ENCODE data around the gene TCL1B.

TCL1B gene

GRCh38 chr14:95667249-95667693, 19.0 kb upstream of the TCL1B start:
- no peak for DNase-seq

- DNase-seq: no peak
These were observed 17.9 kb upstream of the TCL1B start for GRCh38 chr14:95668235-95668772.

DNA sequence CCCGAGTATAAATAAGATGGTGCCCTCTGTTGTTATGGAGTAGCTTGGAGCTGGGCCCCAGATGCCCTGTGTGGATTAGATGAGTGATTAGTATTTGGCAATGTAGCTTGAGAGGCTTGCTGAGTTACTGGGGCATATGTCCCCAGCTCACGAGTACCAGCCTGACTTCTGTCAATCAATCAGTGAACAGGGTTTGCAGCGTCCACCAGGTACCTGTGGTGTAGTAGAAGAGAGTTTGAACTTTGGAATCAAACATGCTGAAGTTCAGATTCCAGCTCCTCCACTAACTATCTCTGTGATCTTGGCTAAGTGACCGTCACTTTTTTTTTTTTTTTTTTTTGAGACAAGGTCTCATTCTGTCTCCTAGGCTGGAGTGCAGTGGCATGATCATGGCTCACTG, 11.6 kb upstream of the TCL1B start:
- DNase-seq: no peak

- DNase-seq: no peak
These were observed 10.7 kb upstream of the TCL1B start for GRCh38 chr14:95675486-95675885.

DNA sequence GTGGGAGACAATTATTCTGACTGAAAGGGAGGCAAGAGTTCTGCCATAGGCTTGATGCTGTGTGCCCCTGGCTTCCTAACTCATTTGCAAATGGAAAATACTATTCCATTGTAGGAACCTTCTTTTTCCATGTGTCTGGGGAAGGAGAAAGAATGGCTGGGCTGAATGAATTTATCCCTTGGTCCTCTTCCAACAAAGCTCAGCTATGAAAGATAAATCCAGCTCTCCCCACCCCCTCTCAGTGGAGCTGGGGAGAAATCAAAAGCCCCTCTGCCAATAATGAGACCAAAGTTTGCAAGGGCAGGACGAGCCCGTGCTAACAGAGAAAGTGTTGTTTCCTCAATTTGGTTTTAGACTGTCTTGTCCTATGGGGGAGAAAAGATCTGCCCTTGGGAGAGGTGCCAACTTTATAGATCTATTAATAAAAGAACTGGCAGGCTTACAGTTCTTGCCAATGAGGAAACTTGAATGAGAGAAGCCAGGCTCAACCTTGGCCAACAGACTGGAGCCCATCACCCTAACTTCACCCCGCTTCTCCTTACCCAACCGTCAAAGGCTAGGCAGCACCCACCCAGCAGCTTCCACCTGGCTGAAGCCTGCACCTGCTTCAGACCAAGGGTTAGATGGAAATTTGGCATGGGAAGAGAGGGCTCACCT, 8.9 kb upstream of the TCL1B start:
- DNase-seq: no peak

DNA sequence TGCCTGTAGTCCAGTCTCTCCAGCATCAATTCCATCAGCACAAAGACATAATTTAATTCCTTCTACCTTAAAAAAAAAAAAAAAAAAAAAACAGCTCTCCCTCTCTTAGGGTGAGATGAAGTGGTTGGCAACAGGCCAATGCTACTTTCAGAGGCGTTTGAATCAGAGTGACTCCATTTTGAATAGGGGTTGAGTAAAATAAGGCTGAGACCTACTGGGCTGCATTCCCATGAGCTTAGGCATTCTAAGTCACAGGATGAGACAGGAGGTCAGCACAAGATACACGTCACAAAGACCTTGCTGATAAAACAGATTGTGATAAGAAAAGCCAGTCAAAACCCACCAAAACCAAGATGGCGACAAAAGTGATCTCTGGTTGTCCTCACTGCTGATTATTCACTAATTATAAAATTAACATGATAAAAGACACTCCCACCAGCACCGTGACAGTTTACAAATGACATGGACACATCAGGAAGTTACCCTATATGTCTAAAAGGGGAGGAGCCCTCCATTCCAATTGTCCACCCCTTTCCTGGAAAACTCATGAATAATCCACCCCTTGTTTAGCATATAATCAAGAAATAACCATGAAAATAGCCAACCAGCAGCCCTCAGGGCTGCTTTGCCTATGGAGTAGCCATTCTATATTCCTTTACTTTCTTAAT, 6.9 kb upstream of the TCL1B start:
- DNase-seq: no peak

- DNase-seq: no peak
These were observed 6.1 kb upstream of the TCL1B start for GRCh38 chr14:95679998-95680735.

DNA sequence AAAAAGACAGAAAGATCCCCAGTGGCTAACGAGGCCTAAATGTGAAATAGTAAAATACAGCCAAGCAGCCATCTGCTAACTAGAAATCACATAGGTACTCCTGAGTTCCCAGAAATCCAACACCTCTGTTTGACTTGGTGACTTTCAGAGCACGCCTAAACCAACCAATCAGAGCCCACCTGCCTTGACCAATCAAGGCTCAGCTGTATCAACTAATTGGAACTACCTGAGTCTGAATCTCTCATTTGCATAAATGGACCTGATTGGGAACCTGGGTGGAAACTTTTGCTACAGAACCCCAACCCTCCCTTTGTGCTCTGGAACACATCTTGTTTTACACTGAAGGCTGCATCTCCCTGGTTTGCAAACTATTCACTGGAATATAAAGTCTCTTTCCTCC, 5.1 kb upstream of the TCL1B start:
- DNase-seq: no peak

DNA sequence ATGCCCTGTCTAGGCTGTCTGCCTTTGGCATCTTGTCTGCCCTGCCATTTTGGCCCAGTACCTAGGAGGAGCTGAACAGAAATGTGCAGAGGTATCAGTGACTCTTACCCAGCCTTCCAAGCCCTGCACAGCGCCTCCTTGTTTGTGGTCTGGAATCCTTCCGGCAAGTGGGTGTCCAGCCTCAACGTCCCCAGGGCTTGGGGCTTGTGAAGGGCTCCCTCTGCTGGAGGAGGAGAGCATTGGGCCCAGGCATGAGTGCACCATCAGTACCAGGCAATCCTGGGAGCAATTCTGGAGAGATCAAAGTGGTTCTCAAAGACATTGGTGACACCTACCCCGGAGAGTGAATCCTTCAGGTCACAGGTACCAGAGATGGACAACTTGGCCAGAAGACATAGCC, 2.4 kb upstream of the TCL1B start:
- DNase-seq: no peak

- no peak for DNase-seq
These were observed 709 bp downstream of the TCL1B start for GRCh38 chr14:95686935-95687334.

DNA sequence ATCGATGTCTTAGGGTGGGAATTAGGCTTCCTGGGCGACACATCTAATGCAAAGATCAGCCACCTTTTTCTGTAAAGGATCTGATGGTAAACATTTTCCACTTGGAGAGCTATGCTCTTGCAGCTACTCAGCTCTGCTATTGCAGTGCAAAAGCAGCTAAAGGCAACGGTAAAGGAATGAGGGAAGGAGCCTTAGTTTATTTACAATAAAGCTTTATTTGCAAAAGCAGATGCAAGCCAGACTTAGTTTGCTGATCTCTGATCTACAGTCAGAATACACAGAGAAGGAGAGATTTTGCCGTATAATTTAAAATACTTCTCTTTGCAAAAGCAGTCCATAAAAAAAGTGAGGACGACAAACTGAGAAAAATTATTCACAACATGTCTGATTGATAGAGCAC, 3.2 kb downstream of the TCL1B start:
- DNase-seq: no peak

DNA sequence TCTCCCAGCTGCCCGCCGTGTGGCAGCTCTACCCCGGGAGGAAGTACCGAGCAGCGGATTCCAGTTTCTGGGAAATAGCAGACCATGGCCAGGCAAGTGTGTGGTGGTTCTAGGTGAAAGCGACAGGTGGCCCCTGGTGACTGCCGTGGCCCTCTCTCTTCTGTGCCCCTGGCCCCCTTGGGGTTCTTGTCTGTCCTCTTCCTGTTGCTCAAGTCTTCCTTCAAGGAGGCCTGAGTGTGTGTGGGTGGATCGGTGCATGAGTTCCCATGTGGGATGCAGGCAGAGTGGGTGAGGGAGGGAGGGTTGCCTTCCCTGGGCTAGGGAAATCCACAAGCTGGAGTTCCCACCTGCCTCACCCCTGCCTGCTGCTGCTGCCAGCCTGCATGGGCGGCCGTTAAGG, 4.6 kb downstream of the TCL1B start:
- no peak for DNase-seq

GRCh38 chr14:95691591-95691990, 5.4 kb downstream of the TCL1B start:
- no peak for DNase-seq

GRCh38 chr14:95692109-95692508, 5.9 kb downstream of the TCL1B start:
- DNase-seq: no peak

DNA sequence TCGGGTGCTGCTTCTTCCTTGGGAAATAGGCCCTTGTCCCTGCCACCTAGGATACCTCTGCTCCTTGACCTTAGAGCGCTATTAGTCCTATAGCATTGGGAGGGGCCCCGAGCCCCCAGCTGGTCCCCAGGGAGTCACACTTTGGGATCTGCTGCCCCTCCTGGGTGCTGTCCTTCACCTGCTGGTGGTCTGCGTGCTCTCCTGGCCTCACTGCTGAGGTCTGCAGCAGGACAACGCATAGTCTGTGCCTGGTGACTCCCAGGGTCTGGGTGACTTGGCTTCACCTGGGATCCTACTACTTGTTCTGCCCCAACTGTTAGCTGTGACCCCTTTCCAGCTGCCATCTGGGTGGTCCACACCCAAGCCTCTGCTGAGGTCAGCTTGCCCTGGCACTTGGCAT, 8.8 kb downstream of the TCL1B start:
- no peak for DNase-seq

- no peak for DNase-seq
These were observed 9.7 kb downstream of the TCL1B start for GRCh38 chr14:95695913-95696312.

- DNase-seq: no peak
These were observed 10.5 kb downstream of the TCL1B start for GRCh38 chr14:95696741-95697140.

- DNase-seq: no peak
These were observed 11.5 kb downstream of the TCL1B start for GRCh38 chr14:95697764-95698163.

DNA sequence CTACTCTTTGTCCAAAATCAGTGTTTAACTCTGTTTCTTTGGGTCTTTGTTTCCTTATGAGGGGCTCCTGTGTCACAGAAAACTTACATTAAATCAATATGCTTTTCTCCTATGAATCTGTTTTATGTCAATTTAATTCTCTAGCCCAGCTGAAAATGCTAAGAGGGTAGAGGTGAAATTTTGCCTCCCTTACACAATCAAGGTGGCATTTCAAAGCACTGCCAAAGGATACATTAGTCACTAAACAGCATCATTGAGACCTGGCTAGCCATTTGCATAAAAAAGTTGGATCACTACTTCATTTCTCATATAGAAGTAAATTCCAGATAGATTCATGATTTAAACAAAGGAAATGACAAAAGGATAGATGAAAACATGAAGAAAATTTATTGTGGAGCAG, 12.1 kb downstream of the TCL1B start:
- no peak for DNase-seq

GRCh38 chr14:95699412-95699811, 13.2 kb downstream of the TCL1B start:
- no peak for DNase-seq

GRCh38 chr14:95700221-95700976, 14.2 kb downstream of the TCL1B start:
- no peak for DNase-seq

GRCh38 chr14:95701846-95702221, 15.6 kb downstream of the TCL1B start:
- DNase-seq: no peak

GRCh38 chr14:95703341-95703740, 17.1 kb downstream of the TCL1B start:
- DNase-seq: no peak
